Measurements from ENCODE around the gene ORC5.
"Not testable (repeated sequence)": the region's sequence is repeated elsewhere in the genome, so short reads cannot be mapped to it uniquely, and the experiment has no call there.

Gene ORC5

DNA sequence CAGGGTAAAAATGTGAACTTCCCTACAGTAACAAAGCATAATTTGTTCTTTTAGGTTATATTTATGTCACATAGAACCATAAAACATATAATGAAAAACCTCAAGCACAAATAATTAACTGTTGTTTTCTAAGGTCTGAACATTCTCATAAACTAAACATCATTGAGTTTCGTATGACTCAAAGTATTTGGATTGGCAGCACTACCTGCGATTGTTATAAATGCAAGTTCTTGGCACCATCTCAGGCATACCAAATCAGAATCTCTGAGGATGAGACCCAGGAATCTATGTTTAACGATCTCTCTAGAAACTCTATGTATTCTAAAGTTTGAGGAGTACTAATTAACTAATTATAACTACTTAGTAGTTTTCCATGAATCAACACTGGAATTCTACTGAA lies 22.5 kb downstream of the ORC5 start:
- no peak for DNase-seq (ENCODE audit: low spot score)

DNA sequence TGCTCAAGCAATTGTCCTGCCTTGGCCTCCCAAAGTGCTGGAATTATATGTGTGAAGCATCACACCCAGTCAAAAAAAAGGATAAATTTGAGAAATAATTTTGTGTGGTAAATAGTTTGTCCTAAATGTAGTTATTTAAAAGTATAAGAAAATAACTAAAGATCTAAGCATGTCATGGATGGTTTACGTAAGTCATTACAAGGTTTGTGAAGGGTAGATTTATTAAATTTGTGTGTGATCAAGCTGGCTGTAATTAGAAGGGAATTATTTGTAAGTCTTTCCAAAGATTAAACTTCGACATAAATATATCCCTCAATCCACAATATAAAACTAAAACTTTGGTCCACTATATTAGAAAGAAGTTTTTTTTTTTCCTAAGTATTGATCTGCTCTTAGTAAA lies 28.6 kb downstream of the ORC5 start:
- DNase-seq (ENCODE audit: low spot score): no peak

- DNase-seq (ENCODE audit: low spot score): not testable (repeated sequence)
These were observed 30.2 kb downstream of the ORC5 start for GRCh38 chr7:104177565-104178083.

- no peak for DNase-seq (ENCODE audit: low spot score)
These were observed 31.5 kb downstream of the ORC5 start for GRCh38 chr7:104176332-104176731.

GRCh38 chr7:104175361-104175984 lies 32.3 kb downstream of the ORC5 start:
- no peak for DNase-seq (ENCODE audit: low spot score)

DNA sequence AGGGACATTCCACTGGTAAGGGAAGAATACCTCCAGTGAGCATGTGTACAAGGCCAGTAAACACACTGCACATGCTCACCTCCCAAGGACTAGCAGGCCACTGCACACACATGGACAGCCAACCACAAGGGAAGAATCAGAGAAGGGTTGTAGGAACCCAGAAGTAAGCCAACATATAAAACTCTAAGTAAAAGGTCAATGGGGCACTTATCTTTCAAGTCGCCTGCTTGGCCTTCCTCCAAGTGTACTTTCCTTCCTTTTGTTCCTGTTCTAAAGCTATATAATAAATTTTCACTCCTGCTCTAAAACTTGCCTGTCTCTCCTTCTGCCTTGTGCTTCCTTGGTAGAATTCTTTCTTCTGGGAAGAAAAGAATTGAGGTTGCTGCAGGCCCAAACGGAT lies 33.0 kb downstream of the ORC5 start:
- DNase-seq (ENCODE audit: low spot score): no peak

DNA sequence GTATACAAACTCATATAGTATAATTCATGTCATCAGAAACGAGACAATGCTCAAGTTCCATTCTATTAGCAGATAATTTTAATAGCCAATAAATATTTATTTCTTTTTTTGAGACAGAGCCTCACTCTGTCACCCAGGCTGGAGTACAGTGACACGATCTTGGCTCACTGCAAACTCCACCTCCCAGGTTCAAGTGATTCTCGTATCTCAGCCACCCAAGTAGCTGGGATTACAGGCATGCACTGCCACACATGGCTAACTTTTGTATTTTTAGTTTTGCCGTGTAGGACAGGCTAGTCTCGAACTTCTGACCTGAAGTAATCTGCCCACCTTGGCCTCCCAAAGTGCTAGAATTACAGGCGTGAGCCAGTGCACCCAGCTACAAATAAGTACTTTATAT lies 45.7 kb downstream of the ORC5 start:
- DNase-seq (ENCODE audit: low spot score): no peak

DNA sequence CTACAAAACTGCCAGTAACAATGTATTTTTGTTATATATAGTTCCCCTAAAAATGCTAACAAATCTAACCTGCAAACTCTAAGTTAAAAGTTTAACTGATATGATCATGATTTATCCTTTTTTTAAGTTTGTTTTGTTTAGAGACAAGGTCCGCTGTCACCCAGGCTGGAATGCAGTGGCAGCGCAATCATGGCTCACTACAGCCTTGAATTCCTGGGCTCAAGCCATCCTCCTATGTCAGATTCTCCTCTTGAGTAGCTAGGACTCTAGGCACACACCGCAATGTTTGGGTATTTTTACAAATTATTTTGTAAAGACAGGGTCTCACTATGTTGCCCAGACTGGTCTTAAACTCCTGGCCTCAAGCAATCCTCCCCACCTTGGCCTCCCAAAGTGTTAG lies 46.6 kb downstream of the ORC5 start:
- no peak for DNase-seq (ENCODE audit: low spot score)

DNA sequence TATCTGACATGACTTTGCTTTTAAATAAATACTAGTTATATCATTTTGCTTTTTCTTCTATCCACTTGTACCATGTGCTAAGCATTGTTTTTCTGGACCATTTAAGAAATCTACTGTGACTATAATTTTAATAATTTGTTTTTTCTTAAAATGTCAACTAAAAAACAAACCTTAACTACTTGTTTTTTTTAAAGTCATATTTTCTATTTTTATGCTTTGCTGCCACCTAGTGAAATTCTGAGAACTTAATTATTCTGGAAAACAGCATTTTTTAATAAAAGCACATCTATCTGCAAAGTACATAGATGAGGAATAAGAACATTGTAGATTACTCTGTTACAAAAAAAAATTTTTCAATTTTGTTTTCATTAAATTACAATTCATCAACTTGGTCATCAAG lies 47.4 kb downstream of the ORC5 start:
- DNase-seq (ENCODE audit: low spot score): peak; percentile 43

DNA sequence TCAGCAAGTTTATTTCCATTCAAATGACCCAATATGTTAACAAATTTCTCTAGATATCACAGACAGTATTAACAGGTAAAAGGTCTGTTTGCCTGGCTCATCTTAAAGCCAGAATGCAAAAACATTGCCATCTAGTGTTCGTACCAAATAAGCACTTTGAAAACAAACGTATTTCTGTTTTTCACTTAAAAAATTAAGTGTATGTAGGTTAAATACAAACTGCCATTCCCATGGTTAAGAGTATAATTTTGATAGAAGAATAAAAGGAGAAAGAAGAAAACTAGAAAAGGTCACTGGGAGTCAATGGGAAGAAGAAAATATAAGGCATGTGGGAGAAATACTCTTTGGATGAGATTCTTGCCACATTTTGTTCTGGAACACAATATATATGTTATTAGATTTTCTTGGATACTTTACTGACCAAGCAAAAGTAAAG lies 51.0 kb downstream of the ORC5 start:
- peak; percentile 19 for DNase-seq (ENCODE audit: low spot score)

DNA sequence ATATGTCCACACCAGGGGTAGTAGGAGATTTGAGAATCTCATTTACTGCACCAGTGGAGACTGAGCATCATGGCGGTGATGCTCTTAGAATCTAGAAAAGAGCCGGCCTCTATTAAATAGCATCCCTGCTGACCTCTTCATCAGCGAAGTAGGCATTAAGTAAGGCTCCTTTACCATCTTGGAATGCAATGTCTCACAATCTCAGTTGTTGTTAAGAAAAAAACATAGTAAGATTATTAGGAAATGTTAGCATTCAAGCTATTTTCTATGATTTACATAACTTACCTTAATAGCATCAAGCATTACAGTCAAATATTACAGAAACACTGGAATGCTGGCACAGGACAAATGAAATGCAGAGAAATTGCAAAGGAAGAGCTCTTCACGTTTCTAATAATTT lies 54.5 kb downstream of the ORC5 start:
- no peak for DNase-seq (ENCODE audit: low spot score)

GRCh38 chr7:104152468-104152867 lies 55.3 kb downstream of the ORC5 start:
- no peak for DNase-seq (ENCODE audit: low spot score)

GRCh38 chr7:104150470-104150869 lies 57.3 kb downstream of the ORC5 start:
- DNase-seq (ENCODE audit: low spot score): no peak

- no peak for DNase-seq (ENCODE audit: low spot score)
These were observed 58.0 kb downstream of the ORC5 start for GRCh38 chr7:104149822-104150221.

DNA sequence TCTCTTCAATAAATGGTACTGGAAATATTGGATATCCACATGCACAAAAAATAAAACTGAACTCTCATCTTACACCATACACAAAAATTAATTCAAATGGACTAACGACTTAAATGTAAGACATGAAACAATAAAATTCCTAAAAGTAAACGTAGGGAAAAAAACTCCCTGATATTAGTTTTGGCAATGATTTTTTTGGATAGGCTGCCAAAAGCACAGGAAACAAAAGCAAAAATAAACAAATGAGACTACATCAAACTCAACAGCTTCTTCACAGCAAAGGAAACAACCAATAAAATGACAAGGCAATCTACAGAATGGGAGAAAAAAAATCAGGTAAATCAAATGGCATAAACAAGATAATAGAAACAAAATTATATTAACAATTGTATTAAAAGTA lies 65.7 kb downstream of the ORC5 start:
- DNase-seq (ENCODE audit: low spot score): no peak

DNA sequence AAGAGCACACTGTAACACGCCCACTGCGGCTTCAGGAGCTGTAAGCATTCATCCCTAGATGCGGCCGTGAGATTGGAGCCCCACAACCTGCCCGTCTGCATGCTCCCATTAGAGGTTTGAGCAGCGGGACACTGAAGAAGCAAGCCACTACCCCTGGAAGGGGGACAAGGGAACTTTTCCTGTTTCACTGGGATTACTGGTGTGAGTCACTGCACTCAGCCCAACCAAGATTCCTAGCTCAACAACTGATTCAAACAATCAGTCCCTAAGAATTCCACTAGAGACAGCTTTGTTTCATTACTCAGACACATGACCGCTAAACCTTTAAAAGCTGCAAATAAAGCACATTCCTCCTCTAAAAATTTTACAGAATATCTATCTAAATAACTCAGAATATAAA lies 69.8 kb downstream of the ORC5 start:
- no peak for DNase-seq (ENCODE audit: low spot score)

- DNase-seq (ENCODE audit: low spot score): no peak
These were observed 70.3 kb downstream of the ORC5 start for GRCh38 chr7:104137511-104137910.

DNA sequence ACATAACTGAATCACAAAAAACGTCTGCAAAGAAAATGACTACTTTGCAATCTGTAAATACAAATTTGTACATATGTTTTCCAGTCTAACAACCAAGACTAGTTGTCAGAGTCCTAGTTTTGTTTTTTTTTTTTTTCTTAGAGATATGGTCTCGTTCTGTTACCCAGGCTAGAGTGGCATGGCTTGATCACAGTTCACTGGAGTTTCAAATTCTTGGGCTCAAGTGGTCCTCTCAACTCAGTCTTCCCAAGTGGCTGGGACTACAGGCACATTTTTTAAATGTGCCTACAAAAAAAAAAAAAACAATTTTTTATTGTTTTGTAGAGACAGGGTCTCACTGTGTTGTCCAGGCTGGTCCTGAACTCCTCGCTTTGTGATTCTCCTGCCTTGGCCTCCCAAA lies 70.8 kb downstream of the ORC5 start:
- no peak for DNase-seq (ENCODE audit: low spot score)

DNA sequence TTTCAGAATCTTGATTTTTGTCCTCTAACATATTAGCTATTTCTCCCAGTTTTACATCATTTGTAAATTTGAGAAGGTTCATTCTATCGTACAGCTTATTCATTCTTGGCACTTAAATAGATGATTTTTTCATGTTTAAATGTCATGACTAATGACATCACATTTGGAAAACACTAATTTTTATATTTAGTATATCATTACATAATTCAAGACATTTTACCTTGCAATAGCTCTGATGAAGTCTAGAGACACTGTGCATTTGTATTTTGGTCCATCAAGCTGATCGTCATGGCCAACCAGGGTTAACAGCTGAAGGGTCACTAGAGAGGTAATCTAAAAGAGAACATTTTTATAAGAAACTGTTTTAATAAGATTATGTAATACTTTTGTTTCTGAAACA lies 71.3 kb downstream of the ORC5 start:
- DNase-seq (ENCODE audit: low spot score): no peak

DNA sequence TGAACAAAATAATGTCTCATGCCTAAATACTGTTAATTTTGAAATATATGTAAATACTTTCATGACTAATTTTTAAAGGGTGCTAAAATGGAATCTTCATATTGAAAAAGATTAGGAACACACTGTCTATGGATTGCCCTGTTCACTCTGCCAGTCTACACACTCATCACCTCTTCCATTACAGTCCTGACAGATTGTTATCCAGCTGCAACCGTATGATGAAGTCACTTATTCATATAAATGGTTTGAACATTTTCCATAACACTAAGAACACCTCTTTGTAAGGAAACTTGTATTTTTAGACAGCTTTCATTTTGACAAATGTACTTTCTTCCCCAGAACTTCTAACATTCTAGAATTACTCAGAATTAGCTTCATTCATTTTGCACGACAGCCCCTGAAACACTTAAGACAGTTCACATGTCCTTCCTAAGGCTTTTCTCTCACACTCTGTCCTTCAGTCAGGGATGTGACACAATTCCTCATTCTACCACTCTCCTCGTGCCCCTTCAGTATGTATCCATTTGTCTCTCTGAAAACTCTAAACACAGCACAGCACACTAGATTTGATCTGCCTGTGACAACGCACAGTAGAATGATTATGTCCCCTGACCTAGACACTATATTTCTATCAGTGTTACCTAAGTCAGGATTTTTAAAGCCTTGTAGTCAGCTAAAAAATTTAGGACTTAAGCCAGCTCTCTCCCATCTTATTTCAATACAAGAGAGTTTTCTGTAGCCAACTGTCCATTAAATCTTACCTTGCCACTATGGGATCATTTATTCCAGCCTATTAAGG lies 71.9 kb downstream of the ORC5 start:
- no peak for DNase-seq (ENCODE audit: low spot score)

DNA sequence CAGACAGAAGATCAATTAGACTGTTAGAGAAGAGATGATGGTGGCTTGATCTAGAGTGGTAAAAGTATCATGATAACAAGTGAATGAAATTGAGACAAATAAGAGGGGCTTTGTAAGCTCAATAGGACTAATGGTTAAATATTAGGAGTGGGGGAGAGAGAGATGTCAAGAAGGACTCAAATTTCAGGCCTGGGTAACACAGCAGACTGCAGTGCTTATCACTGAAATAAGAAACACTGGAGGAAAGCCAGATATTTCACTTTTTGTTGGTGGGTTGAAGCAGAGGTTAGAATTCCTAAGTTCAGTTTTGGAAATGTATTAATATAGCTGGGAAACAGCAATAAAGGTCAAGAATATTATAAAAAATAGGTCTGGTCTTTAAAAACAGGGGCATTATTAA lies 74.6 kb downstream of the ORC5 start:
- DNase-seq (ENCODE audit: low spot score): no peak

GRCh38 chr7:104130726-104131125 lies 77.1 kb downstream of the ORC5 start:
- no peak for DNase-seq (ENCODE audit: low spot score)

- no peak for DNase-seq (ENCODE audit: low spot score)
These were observed 80.6 kb downstream of the ORC5 start for GRCh38 chr7:104127204-104127603.

DNA sequence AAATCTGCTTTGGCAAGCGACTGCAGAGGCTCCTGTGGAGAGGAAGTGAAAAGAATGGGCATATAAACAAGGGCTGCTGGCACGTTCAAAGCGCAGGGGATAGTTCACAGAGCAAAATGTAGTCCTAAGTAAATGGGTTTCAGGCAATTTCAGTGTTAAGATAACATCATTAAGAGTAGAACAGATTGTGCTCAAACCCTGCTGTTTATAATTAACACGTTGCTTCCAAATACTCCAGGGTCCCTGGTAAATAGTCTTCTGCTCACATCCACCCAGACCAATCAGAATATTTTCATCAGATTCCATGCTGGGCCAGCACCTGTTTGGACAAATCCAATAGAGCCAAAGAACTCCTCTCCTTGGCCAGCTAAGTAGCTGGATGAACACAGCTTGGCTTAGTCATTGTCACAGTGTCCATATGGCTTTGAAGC lies 81.4 kb downstream of the ORC5 start:
- no peak for DNase-seq (ENCODE audit: low spot score)
